SU-DHL-6 (cell line): Measurements from ENCODE around the gene ABHD13.

ENCODE experiments used
- EZH2phosphoT487 ChIP-seq: fragments of 200-600 bp; sonication (generic), shearing (Covaris generic); conservative IDR thresholded peaks from 2 replicates; pipeline ENCODE4 v1.6.1; 2018; ENCODE audit warnings: mild to moderate bottlenecking, antibody characterized with exemption, low read length, moderate library complexity, mixed read lengths
- TF ChIP-seq, protein P1 (sequence below): fragments of 200-600 bp; sonication (generic); IDR thresholded peaks from one replicate; pipeline ENCODE4 v1.5.1; 2017; ENCODE audit warnings: antibody characterized with exemption, mild to moderate bottlenecking, low read length, moderate library complexity; ENCODE audit not compliant: insufficient read depth, poor library complexity, severe bottlenecking

DNA sequence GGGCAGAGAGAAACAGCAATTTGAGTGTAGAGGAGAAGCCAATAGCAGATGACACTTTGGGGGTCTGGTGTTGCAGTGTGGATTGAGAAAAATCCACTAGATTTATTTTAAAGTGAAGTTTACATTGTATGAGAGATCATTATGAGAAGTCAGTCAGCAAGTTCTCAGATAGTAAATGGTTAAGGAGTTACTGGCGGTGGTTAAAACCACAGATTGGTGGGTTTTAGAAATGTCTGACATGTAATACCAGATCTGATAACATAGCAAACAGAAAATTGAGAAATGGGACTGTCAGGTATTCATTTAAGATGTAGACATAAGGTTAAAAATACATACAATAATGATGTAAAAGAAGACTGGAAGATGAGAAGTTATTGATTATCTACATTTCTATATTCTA lies 7.2 kb downstream of the ABHD13 start:
- TF ChIP-seq, protein P1, sequence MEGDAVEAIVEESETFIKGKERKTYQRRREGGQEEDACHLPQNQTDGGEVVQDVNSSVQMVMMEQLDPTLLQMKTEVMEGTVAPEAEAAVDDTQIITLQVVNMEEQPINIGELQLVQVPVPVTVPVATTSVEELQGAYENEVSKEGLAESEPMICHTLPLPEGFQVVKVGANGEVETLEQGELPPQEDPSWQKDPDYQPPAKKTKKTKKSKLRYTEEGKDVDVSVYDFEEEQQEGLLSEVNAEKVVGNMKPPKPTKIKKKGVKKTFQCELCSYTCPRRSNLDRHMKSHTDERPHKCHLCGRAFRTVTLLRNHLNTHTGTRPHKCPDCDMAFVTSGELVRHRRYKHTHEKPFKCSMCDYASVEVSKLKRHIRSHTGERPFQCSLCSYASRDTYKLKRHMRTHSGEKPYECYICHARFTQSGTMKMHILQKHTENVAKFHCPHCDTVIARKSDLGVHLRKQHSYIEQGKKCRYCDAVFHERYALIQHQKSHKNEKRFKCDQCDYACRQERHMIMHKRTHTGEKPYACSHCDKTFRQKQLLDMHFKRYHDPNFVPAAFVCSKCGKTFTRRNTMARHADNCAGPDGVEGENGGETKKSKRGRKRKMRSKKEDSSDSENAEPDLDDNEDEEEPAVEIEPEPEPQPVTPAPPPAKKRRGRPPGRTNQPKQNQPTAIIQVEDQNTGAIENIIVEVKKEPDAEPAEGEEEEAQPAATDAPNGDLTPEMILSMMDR = no peak
- no peak for TF ChIP-seq EZH2phosphoT487
